GM19455 (cell line): ENCODE measurements around the gene SMPDL3A.

Experiments used
- ATAC-seq: cut with Tn5 transposase; IDR thresholded peaks from one replicate; pipeline ENCODE4 v1.9.1; 2021; ENCODE audit not compliant: unreplicated experiment

Gene SMPDL3A

DNA sequence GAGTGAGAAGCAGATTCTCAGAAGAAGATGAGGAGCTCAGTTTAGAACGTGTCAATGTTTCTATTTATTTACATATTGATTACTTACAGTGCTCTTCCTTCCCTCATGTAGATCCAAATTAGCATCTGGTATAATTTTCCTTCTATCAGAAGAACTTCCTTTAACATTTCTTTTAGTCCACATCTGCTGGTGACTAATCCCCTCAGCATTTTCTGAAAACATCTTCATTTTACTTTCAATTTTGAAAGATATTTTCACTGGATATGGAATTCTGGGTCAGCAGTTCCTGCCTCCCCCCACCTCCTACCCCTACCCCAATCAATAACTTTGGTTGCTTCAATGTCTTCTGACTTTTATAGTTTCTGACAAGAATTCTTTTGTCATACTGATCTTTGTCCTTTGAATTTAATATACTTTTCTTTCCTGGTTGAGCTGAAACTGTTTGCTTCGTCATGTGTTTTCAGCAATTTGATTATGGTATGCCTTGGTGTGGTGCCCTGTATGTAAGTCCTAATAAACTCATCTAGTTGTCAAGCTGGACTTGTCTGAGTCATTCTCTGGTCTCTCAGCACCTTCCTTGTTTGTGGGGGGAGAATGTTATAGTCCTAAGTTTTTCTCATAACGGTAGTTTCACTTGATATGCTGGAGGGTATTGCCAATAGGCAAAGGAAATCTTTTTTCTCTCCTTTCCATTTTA is 57.0 kb downstream of the SMPDL3A start:
- no peak for ATAC-seq

DNA sequence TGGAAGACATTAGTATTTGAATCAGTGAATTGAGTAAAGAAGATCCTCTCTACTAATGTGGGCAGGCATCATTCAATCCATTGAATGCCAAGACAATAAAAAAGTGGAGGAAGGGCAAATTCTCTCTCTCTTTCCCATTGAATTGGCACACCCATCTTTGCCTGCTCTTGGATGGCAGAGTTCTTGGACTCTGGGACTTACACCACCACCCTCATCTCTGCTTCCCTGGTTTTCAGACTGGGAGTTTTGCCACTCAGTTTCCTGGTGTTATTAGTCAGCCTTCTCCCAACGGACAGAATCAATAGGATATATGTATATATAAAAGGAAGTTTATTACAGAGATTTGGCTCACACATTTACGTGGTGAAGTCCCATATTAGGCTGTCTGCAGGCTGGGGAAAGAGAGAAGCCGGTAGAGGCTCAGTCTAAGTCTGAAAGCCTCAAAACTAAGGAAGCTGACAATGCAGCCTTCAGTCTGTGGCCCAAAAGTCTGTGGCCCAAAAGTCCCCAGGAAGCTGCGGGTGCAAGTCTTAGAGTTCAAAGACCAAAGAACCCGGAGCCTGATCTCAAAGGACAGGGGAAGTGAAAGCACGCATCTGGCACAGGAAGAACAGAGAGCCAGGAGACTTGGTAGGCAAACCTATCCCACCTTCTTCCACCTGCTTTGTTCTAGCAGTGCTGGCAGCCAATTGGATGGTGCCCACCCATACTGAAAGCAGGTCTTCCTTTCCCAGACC is 64.4 kb downstream of the SMPDL3A start:
- peak; percentile 80 for ATAC-seq
